Measurements from ENCODE around the gene ATF5.

The ATF5 gene

DNA sequence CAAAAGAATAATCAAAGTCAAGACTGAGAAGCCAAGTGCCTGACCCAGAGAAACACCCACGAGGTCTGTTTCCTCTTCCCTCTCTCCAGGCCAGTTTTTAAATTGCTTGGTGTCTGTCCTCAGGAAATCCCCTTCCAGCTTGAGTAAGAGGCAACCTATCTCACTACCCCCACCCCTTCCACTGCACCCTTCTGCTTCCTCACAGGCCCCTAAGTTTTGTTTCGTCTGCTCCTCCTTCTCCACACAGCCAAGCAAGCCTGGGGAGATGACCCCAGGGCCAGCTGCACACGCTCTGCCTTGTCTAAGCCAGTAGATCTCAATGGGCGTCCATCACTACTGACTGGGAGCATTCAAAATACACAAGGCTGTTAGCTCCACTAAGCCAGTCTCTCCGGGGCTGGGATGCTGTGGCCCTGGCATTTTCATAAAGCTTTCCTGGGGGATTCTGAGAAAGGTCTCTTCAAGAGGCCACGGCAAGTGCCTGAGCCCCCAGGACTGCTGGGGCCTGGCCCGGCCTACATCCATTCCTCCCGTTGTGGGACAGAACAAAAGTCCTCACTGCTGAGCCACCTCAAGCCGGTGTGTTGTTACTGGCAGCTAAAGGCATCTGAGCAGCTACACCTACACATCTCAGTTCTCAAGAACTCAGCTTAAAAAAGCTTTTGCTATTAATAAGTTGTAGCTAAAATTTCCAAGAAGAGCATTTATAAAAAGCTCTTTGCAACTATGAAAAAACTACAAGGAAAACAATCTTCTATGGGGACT lies 17.4 kb upstream of the ATF5 start:
- H3K27ac ChIP-seq = no peak overlapping the region
- TF ChIP-seq, protein P1, sequence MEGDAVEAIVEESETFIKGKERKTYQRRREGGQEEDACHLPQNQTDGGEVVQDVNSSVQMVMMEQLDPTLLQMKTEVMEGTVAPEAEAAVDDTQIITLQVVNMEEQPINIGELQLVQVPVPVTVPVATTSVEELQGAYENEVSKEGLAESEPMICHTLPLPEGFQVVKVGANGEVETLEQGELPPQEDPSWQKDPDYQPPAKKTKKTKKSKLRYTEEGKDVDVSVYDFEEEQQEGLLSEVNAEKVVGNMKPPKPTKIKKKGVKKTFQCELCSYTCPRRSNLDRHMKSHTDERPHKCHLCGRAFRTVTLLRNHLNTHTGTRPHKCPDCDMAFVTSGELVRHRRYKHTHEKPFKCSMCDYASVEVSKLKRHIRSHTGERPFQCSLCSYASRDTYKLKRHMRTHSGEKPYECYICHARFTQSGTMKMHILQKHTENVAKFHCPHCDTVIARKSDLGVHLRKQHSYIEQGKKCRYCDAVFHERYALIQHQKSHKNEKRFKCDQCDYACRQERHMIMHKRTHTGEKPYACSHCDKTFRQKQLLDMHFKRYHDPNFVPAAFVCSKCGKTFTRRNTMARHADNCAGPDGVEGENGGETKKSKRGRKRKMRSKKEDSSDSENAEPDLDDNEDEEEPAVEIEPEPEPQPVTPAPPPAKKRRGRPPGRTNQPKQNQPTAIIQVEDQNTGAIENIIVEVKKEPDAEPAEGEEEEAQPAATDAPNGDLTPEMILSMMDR (conservative IDR thresholded peaks at IDR 0.05) = no peak

GRCh38 chr19:49912965-49913685 lies 15.9 kb upstream of the ATF5 start:
- TF ChIP-seq, protein P1 (conservative IDR thresholded peaks at IDR 0.05) = no peak
- no peak overlapping the region for H3K27ac ChIP-seq

GRCh38 chr19:49913720-49914119 lies 15.3 kb upstream of the ATF5 start:
- H3K27ac ChIP-seq = no peak overlapping the region
- TF ChIP-seq, protein P1 (conservative IDR thresholded peaks at IDR 0.05) = no peak

GRCh38 chr19:49915271-49915670 lies 13.7 kb upstream of the ATF5 start:
- H3K27ac ChIP-seq = no peak overlapping the region
- TF ChIP-seq, protein P1 (conservative IDR thresholded peaks at IDR 0.05) = peak; percentile 18; the same call in 1 of the 2 replicates

DNA sequence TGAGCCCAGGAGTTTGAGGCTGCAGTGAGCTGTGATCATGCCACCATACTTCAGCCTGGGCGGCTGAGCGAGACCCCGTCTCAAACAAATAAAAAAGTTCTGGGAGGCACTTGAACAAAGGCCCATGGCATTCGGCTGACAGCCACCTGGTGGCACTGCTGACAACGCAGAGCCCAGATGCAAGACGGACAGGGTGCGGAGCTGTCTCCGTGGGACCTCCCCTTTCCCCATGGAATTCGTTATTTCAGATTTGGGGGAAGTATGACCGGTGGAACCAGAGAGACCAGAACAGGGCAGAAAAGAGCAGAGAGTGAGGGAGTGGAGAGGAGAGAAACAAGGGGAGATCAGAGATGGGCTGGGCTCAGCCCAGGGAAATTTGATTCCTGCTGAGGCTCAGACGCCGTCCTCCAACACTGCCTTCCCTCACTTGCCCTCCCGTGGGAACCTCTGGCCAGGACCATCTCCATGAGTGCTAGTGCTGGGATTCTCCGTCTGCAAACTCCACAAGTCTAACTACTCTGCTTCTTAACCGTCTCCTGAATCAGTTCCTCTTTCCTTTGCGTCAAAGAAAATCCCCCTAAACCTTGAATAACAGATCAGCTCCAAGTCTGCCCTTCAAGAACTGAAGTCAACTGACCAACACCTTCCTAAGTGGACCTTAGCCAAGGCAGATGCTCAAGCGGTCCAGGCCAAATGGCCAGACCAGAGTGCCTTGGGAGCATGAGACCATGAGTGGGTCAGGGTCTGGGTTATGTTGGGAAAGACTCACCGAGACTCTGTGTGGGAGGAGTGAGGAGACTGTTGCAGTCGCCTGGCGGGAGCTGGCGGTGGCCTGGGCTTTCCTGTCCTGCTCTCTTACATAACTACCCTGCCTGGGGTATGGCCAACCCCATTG lies 11.9 kb upstream of the ATF5 start:
- TF ChIP-seq, protein P1 (conservative IDR thresholded peaks at IDR 0.05) = peak; percentile 70
- peak overlapping the region; percentile 2; the same call in 1 of the 2 replicates for H3K27ac ChIP-seq

GRCh38 chr19:49918089-49918488 lies 10.9 kb upstream of the ATF5 start:
- H3K27ac ChIP-seq = no peak overlapping the region
- TF ChIP-seq, protein P1 (conservative IDR thresholded peaks at IDR 0.05) = no peak
